CD4-positive, alpha-beta T cell treated with Interleukin-4 for 1 hour (primary cell): ENCODE results near the gene F10.
A peak's percentile ranks its signal among the peaks of the same experiment; 100 is the strongest.
"Not testable (repeated sequence)": the region's sequence is repeated elsewhere in the genome, so short reads cannot be mapped to it uniquely, and the experiment has no call there.

Experiments used
- DNase-seq, 2 donors: peaks; one replicate each; pipeline ENCODE4 v3.0.0-alpha.2; 2020 to 2022

Gene F10

DNA sequence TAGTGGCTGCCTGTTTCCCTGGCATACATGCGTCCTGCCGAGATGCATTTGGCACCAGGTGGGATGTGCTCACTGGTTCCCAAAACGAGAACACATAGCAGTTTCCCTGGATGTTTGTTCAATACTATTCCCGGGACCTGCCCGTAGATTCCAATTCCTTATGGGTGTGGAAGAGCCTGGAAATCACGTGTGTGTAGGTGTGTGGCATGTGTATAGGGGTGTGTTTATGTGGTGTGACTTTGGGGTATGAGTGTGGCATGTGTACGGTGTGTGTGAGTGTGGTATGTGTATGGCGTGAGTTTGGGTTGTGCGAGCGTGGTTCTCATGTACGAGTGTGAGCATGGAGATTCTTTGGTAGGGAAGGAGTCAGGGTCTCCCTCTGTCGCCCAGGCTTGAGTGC, 19.9 kb upstream of the F10 start:
- DNase-seq = no peak

GRCh38 chr13:113103646-113104045, 19.0 kb upstream of the F10 start:
- DNase-seq = no peak

- DNase-seq = no peak
These were observed 17.3 kb upstream of the F10 start, which contains the start of gene F7 for GRCh38 chr13:113105032-113105920. TSS of gene F7 (plus strand) at chr13:113105791. CDS start at chr13:113105842, 51 bp downstream.

- DNase-seq = no peak
These were observed 16.6 kb upstream of the F10 start for GRCh38 chr13:113105921-113106452.

DNA sequence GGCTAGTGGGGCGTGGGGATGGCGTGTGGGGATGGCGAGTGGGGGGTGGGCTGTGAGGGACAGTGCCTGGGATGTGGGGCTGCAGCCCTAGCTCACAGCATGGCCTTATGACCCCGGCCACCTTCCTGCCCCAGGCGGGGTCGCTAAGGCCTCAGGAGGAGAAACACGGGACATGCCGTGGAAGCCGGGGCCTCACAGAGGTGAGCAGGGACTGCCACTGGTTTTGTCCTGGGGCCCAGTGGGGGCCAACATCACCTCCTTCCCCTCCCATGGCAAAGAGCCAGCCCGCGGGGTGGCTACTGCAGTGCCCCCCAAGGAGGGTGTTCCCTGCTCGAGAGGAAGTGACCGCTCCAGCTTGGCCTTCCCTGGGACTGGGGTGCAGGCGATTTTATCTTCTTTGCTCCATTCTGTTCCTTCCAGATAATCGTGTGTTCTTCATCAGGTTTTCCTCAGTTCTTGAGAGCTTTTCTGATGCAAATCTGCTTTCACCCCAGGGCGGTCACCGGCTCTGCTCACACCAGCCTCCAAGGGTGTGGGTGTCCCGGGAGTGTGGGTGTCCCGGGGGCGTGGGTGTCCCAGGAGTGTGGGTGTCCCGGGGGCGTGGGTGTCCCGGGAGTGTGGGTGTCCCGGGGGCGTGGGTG, 15.8 kb upstream of the F10 start:
- no peak for DNase-seq

DNA sequence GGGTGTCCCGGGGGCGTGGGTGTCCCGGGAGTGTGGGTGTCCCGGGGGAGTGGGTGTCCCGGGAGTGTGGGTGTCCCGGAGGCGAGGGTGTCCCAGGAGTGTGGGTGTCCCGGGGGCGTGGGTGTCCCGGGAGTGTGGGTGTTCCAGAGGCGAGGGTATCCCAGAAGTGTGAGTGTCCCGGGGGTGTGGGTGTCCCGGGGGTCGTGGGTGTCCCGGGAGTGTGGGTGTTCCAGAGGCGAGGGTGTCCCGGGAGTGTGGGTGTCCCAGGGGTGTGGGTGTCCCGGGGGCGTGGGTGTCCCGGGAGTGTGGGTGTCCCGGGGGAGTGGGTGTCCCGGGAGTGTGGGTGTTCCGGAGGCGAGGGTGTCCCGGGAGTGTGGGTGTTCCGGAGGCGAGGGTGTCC, 14.1 kb upstream of the F10 start:
- DNase-seq = not testable (repeated sequence)

DNA sequence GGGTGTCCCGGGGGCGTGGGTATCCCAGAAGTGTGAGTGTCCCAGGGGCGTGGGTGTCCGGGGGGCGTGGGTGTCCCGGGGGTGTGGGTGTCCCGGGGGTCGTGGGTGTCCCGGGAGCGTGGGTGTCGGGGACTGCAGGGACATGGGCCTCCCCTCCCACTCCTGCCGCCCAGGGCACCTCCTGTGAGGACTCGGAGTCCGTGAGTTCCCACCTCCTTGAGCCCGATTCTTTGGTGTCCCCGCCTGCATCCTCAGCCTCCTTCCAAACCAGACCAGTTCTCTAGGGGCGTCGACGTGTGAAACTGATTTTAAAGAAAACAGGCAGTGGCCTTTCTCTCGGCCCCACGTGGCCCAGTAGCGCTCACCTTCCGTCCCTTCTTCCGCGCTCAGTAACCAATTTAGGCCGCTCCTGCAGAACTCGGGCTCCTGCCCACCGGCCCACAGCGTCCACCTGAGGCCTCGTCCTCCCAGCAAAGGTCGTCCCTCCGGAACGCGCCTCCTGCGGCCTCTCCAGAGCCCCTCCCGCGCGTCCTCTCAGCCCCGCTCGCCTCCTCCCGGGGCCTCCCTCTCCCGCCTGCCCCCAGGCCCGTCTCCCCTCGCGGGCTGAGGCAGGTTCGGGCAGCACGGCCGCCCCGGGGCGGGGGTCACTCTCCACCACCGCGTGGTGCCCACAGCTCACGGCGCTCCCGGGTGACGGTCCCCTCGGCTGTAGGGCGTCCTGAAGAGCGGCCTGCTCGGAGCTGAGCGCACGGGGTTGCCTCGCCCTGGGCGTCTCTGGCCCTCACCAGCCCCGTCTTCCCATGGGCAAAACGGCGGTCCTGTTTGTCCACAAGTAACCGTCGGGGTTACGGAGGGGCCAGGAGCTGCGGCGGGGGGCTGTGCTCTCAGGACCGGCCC, 13.2 kb upstream of the F10 start:
- peak in 1 of 2 donors; percentile 2 for DNase-seq

DNA sequence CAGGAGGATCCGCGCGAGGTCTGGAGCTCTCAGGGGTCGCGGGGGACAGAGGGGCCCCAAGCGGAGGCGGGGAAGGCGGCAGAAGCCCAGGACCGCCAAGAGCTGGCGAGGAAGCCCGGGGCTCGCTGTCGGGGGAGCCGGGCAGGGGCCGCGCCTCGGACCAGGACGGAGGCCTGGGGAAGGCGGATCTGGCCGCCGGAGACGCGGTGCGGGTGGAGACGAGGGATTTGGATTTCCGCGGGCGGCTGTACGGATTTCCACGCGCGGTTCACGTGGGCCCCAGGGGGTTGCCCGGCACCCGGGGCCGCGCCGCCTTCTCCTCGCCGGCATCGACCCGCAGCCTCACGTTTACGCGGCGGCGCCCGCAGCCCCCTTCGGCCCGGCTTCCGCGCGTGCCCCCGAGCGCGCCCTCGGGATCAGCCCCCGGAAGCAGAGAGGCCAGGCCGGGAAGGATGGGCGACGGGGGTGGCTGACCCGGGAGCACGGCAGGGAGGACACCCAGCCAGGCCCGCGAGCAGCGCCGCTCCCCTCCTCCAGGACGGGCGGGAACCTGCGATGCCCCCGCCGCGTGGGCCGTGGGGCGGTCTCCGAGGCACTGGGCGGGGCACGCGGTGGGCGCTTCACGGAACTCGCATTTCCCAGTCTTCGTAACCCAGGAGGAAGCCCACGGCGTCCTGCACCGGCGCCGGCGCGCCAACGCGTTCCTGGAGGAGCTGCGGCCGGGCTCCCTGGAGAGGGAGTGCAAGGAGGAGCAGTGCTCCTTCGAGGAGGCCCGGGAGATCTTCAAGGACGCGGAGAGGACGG, 12.3 kb upstream of the F10 start:
- peak; percentile 5 to 10 for DNase-seq

GRCh38 chr13:113110852-113111315, 11.7 kb upstream of the F10 start:
- peak in 1 of 2 donors; percentile 10 for DNase-seq

GRCh38 chr13:113111821-113112220, 10.8 kb upstream of the F10 start:
- DNase-seq = peak in 1 of 2 donors; percentile 9

- peak in 1 of 2 donors; percentile 7 for DNase-seq
These were observed 10.1 kb upstream of the F10 start for GRCh38 chr13:113112475-113112874.

- peak in 1 of 2 donors; percentile 10 for DNase-seq
These were observed 9.4 kb upstream of the F10 start for GRCh38 chr13:113112893-113113845.

DNA sequence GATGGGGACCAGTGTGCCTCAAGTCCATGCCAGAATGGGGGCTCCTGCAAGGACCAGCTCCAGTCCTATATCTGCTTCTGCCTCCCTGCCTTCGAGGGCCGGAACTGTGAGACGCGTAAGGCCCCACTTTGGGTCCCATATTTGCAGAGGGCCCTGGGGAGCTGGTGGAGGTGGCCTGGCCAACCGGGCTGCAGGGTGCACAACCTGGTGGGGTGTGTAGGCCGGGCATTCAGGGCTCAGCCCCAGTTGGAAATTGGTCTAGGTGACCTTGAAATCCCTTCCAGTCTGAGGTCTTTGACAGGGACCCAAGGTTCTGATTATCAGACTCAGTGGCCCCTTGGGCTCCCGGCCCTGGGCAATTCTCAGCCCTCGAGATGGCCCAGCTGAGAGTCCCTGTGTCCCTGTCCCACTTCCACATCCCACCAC, 8.7 kb upstream of the F10 start:
- no peak for DNase-seq

DNA sequence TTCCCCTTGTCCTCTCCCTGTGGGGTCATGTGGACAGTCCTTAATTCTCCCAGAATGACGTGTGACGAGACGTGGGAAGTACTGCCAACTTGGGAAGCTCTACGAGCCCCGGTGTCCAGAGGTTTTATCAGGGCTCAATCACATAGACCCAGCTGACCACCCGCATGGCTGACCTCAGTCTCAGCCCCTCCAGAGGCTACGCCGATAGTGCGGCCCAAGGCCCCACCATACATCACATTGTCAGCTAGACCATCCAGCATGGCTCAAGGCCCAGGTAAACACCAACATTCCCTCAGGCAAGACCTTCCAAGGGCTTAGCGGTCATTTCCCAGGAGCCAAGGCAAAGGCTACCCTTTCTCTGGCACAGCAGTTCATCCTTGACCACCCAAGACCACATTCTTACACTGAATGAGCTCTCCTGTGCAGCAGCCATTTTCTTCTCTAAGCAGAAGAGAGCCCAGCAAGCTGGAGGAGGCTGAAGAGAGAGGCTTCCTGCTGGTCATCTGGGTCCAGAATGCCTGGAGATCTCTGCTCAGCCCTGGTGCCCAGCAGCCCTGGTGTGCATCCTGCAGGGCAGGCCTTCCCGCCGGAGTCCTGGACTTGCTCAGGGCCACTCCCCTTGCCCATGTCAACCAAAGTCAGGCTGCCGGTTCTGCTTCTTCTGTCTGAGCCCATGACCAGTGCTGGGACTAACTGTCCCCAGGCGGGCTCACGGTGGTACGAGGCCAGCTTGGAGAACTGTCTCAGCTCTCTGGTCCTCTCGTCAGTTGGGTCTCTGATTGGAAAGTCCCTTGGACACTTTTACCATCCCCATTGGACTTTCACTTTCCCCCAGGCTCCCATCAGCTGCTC, 7.9 kb upstream of the F10 start:
- no peak for DNase-seq

DNA sequence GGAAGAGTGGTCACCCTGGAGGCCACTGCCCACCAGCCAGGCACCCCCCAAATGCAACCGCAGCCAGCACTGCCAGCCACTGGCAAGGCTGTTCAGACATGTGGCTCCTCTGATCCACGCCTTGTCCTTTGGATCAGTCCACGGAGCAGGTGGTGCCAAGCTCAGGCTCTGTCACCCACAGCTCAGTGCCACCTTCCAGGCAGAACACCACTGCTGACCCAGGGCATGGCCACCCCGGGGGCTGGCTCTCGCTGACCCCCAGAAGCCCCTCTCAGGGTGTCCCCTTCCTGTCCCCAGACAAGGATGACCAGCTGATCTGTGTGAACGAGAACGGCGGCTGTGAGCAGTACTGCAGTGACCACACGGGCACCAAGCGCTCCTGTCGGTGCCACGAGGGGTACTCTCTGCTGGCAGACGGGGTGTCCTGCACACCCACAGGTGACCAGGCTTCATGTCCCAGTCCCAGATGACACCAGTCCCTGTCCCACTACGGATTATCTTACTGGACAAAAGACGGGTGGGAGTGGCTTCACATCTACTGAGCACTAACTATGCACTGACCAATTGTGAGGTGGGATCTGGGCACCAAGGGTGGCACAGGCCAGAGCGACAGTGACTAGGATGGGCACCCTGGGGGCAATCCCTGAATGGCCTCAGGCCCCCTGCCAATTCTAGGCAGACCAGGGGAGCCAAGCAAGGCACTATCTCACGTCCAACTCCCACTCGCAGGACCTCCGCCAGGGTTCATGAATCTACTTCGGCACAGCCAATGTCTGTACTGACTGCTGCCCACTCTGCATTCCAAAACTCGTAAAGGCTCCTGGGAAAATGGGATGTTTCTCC, 7.0 kb upstream of the F10 start:
- no peak for DNase-seq

DNA sequence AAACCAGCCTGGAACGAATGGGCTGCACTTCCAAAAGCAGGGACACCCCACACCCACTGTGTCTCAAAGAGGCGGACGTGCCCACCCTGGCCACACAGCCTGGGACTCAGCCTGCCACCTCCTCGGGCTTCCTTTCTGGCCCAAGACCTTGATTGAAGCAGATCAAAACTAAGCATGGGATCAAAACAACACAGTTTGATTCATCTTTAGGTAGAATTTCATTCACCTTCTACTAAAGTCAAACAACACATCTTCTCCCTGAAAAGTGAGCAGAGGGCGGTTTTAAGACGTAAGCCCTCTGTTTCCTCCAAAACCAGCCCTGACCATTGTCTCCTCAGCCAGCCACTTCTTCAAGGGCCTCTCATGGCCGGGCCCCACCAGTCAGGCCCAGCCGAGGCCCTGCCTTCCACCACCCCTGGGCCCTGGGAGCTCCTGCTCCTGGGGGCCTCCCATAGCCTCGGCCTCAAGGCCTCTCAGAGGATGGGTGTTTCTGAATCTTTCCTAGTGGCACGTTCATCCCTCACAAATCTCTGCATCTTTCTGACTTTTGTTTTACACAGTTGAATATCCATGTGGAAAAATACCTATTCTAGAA, 6.3 kb upstream of the F10 start:
- DNase-seq = no peak

- DNase-seq = no peak
These were observed 5.7 kb upstream of the F10 start for GRCh38 chr13:113116871-113117271.

DNA sequence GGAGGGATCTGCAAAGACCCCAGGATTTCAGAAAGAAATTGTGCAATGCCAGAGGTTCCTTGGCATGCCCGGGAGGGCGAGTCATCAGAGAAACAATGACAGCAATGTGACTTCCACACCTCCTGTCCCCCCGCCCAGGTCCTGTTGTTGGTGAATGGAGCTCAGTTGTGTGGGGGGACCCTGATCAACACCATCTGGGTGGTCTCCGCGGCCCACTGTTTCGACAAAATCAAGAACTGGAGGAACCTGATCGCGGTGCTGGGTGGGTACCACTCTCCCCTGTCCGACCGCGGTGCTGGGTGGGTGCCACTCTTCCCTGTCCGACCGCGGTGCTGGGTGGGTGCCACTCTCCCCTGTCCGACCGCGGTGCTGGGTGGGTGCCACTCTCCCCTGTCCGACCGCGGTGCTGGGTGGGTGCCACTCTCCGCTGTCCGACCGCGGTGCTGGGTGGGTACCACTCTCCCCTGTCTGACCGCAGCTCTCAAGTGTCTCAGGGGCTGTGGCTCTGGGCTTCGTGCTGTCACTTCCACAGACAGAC, 5.2 kb upstream of the F10 start:
- no peak for DNase-seq
